Spleen (tissue), 11 donors: ENCODE measurements around the gene EIF3K. TPM values are rescaled to one million over a fixed set of nuclear protein-coding genes. Genes with fewer than 3 reads are reported as not detected.

Source experiments
- DNase-seq: peaks from one replicate; pipeline ENCODE4 v3.0.0-alpha.2; 2020
- H3K27ac ChIP-seq, 8 donors: fragments of 200-600 bp; sonication (generic) in 7 of 8; 1 replicate in 4 of 8; 2 replicates in 4 of 8; pipeline versions ENCODE4 v1.5.0 to v1.8.0; 2016 to 2021; ENCODE audit warnings: inconsistent platforms in 4 of 8, mild to moderate bottlenecking in 4 of 8, moderate library complexity in 1 of 8
- H3K27me3 ChIP-seq, 7 donors: fragments of 200-600 bp; sonication (generic) in 6 of 7; replicated peaks in 1 of 7; 1 replicate in 4 of 7; 2 replicates in 3 of 7; pipeline versions ENCODE4 v1.5.0 to v1.8.0; 2016 to 2021; ENCODE audit warnings: inconsistent platforms in 3 of 7, mild to moderate bottlenecking in 1 of 7
- H3K36me3 ChIP-seq, 6 donors: fragments of 200-600 bp; sonication (generic) in 5 of 6; 1 replicate in 4 of 6; 2 replicates in 2 of 6; pipeline versions ENCODE4 v1.5.0 to v1.8.0; 2016 to 2021; ENCODE audit warnings: inconsistent platforms in 2 of 6
- H3K4me1 ChIP-seq, 6 donors: fragments of 200-600 bp; sonication (generic) in 5 of 6; 1 replicate in 3 of 6; 2 replicates in 3 of 6; pipeline versions ENCODE4 v1.5.0 to v1.8.0; 2016 to 2021; ENCODE audit warnings: inconsistent platforms in 3 of 6
- H3K4me3 ChIP-seq, 8 donors: fragments of 200-600 bp; sonication (generic) in 7 of 8; 1 replicate in 4 of 8; 2 replicates in 4 of 8; pipeline versions ENCODE4 v1.5.0 to v1.8.0; 2016 to 2021; ENCODE audit warnings: inconsistent platforms in 4 of 8, mild to moderate bottlenecking in 4 of 8, moderate library complexity in 2 of 8
- H3K9me3 ChIP-seq, 8 donors: fragments of 200-600 bp; sonication (generic) in 7 of 8; 1 replicate in 4 of 8; 2 replicates in 4 of 8; pipeline versions ENCODE4 v1.5.0 to v1.8.0; 2016 to 2021; ENCODE audit warnings: inconsistent platforms in 4 of 8
- CTCF ChIP-seq, 11 experiments: fragments of 200-600 bp in 7 of 11; fragments of 450-650 bp in 4 of 11; sonication (generic) in 4 of 11; IDR thresholded peaks in 8 of 11; conservative IDR thresholded peaks in 3 of 11; 1 replicate in 7 of 11; 2 replicates in 4 of 11; pipeline versions ENCODE4 v1.4.0 to v1.8.0; 2016 to 2021; ENCODE audit warnings: antibody characterized with exemption in 11 of 11, inconsistent platforms in 4 of 11, mild to moderate bottlenecking in 1 of 11
- POLR2A ChIP-seq, 3 donors: fragments of 450-650 bp; IDR thresholded peaks; one replicate each; pipeline ENCODE4 v1.5.1; 2017; ENCODE audit warnings: antibody characterized with exemption in 3 of 3, mild to moderate bottlenecking in 1 of 3
- POLR2AphosphoS5 ChIP-seq, 3 donors: sonication (generic); formaldehyde crosslinking; IDR thresholded peaks; one replicate each; pipeline ENCODE4 v1.5.1; 2017; ENCODE audit warnings: antibody characterized with exemption in 3 of 3
- WGBS, 5 donors: extraction: QIAGEN DNeasy Blood & Tissue Kit in 3 of 5; methylation state at CpG; one replicate each; pipeline versions ENCODE4 v1.1.5 to v1.1.7; 2013 to 2018; 5-methylcytosine and 5-hydroxymethylcytosine counted together
- intact Hi-C: fragments of 100-400 bp; cut with DNase I; formaldehyde crosslinking; loops from one replicate; pipeline ENCODE4 v1.15.0; 2023; ENCODE audit warnings: low total_unique reads
- polyA plus RNA-seq, 3 donors: library from polyadenylated mRNA; stranded (reverse); fragments of 200-250 nt; gene quantifications; one replicate each; pipeline ENCODE4 v1.2.1, GENCODE V29; 2013
- total RNA-seq, 7 donors: library from RNA; depleted of rRNA in 3 of 7; stranded (reverse); fragments of >200 nt in 3 of 7; fragmentation: NEBNext Ultra II Directional in 4 of 7; extraction: Animal tissue kit (Norgen Biotek cat#: 25700) in 4 of 7; gene quantifications; one replicate each; pipeline versions ENCODE4 v1.1.0 to v1.2.1, GENCODE V29; 2016 to 2021
- donor health status: healthy with polysubstance abuse.
- donor health status: DM: no; HTN: no; CAD: no; lungs with moderate emphysema.
- donor health status: DM: no; HTN: no; CAD: no.
- donor health status: Bipolar disorder and iron deficiency.
- donor health status: healthy.
- donor health status: DM: no; HTN: no; CAD: no.
- donor health status: DM: yes; HTN: yes; CAD: no.

The EIF3K gene
- total and polyA plus RNA-seq, 10 donors, result 232 to 538 (median 302) TPM

- DNase-seq, result peak; percentile 75
- whole genome bisulfite sequencing, 5 donors, result 2 to 20% (median 5%) methylated on average over 5 of the region's 5 CpGs
- peaks cover 0 to 17% (median 0%) of the 10 kb centered on the region in 6 donors for H3K36me3 ChIP-seq
- TF ChIP-seq CTCF (IDR thresholded peaks at IDR 0.05 in 8 of 11, conservative IDR thresholded peaks at IDR 0.05 in 3 of 11), result no peak
- TF ChIP-seq POLR2AphosphoS5 (IDR thresholded peaks at IDR 0.05), result peak in 2 of 3 donors; percentile 52 to 75
- peak overlapping the region; percentile 53 to 94 (median 92) for H3K27ac ChIP-seq
- no peaks in the 10 kb centered on the region for H3K9me3 ChIP-seq
- no peaks in the 10 kb centered on the region for H3K27me3 ChIP-seq
- intact Hi-C loops, result no loop called here
- peaks cover 67 to 96% (median 88%) of the 10 kb centered on the region in 6 donors for H3K4me1 ChIP-seq
- peak overlapping the region in 2 of 8 donors; percentile 3 to 47 for H3K4me3 ChIP-seq
These were observed 50.6 kb downstream of the EIF3K start for GRCh38 chr19:38669552-38669951.

- no peaks in the 10 kb centered on the region for H3K9me3 ChIP-seq
- no peak for DNase-seq
- TF ChIP-seq POLR2A (IDR thresholded peaks at IDR 0.05), result no peak
- TF ChIP-seq CTCF (IDR thresholded peaks at IDR 0.05 in 8 of 11, conservative IDR thresholded peaks at IDR 0.05 in 3 of 11), result no peak
- TF ChIP-seq POLR2AphosphoS5 (IDR thresholded peaks at IDR 0.05), result no peak
- H3K4me3 ChIP-seq, result no peak overlapping the region
- 51 to 68% (median 64%) methylated on average over 3 of the region's 3 CpGs for WGBS, 5 donors
- H3K36me3 ChIP-seq, result peaks cover 0 to 17% (median 0%) of the 10 kb centered on the region in 6 donors
- H3K27me3 ChIP-seq, result no peaks in the 10 kb centered on the region
- peak overlapping the region; percentile 13 to 94 (median 92) for H3K27ac ChIP-seq
- intact Hi-C loops, result no loop called here
- peaks cover 68 to 96% (median 88%) of the 10 kb centered on the region in 6 donors for H3K4me1 ChIP-seq
These were observed 52.0 kb downstream of the EIF3K start for GRCh38 chr19:38670921-38671398.

GRCh38 chr19:38671654-38672053 lies 52.7 kb downstream of the EIF3K start:
- H3K4me1 ChIP-seq, result peaks cover 68 to 96% (median 88%) of the 10 kb centered on the region in 6 donors
- H3K4me3 ChIP-seq, result no peak overlapping the region
- H3K36me3 ChIP-seq, result peaks cover 0 to 19% (median 0%) of the 10 kb centered on the region in 6 donors
- no peaks in the 10 kb centered on the region for H3K27me3 ChIP-seq
- TF ChIP-seq CTCF (IDR thresholded peaks at IDR 0.05 in 8 of 11, conservative IDR thresholded peaks at IDR 0.05 in 3 of 11), result no peak
- peak in 1 of 3 donors; percentile 67 for TF ChIP-seq POLR2AphosphoS5 (IDR thresholded peaks at IDR 0.05)
- intact Hi-C loops, result no loop called here
- peak overlapping the region in 7 of 8 donors; percentile 82 to 94 (median 93) for H3K27ac ChIP-seq
- WGBS, 5 donors, result 63 to 78% (median 73%) methylated on average over 4 of the region's 4 CpGs
- no peaks in the 10 kb centered on the region for H3K9me3 ChIP-seq
- peak; percentile 23 for DNase-seq

GRCh38 chr19:38673030-38673429 lies 54.0 kb downstream of the EIF3K start:
- no peaks in the 10 kb centered on the region for H3K27me3 ChIP-seq
- no peak overlapping the region for H3K4me3 ChIP-seq
- peaks cover 68 to 96% (median 88%) of the 10 kb centered on the region in 6 donors for H3K4me1 ChIP-seq
- peaks cover 0 to 32% (median 0%) of the 10 kb centered on the region in 6 donors for H3K36me3 ChIP-seq
- TF ChIP-seq POLR2A (IDR thresholded peaks at IDR 0.05) (no peak), CTCF (IDR thresholded peaks at IDR 0.05 in 8 of 11, conservative IDR thresholded peaks at IDR 0.05 in 3 of 11) (no peak), POLR2AphosphoS5 (IDR thresholded peaks at IDR 0.05) (no peak)
- H3K9me3 ChIP-seq, result no peaks in the 10 kb centered on the region
- WGBS, 5 donors, result 82 to 98% (median 90%) methylated on average over 4 of the region's 4 CpGs
- no peak for DNase-seq
- peak overlapping the region in 6 of 8 donors; percentile 51 to 94 (median 93) for H3K27ac ChIP-seq
- intact Hi-C loops, result no loop called here
